ENCODE results near the gene HIVEP2. TPM values are rescaled to one million over a fixed set of nuclear protein-coding genes. Genes with fewer than 3 reads are reported as not detected.

HIVEP2 gene
- total RNA-seq, 1 donor from 2014 or later: 11.8 TPM

- Mint-ChIP-seq H3K9me3 (ENCODE audit: low read depth) (no peaks in the 10 kb centered on the region), H3K4me1 (ENCODE audit: low read depth) (peaks cover 43% of the 10 kb centered on the region), H3K27ac (no peak overlapping the region), H3K36me3 (ENCODE audit: insufficient read depth) (no peaks in the 10 kb centered on the region), H3K27me3 (no peaks in the 10 kb centered on the region), H3K4me3 (ENCODE audit: low read depth) (no peak overlapping the region)
- TF ChIP-seq CTCF (IDR thresholded peaks at IDR 0.05; ENCODE audit: unreplicated experiment): no peak
- DNase-seq (ENCODE audit: low spot score, unreplicated experiment): no peak
Observed at GRCh38 chr6:142867355-142867801, 77.6 kb downstream of the HIVEP2 start.

- Mint-ChIP-seq H3K36me3 (ENCODE audit: insufficient read depth) (no peaks in the 10 kb centered on the region), H3K27me3 (no peaks in the 10 kb centered on the region), H3K9me3 (ENCODE audit: low read depth) (no peaks in the 10 kb centered on the region), H3K4me3 (ENCODE audit: low read depth) (no peak overlapping the region), H3K27ac (no peak overlapping the region), H3K4me1 (ENCODE audit: low read depth) (peaks cover 26% of the 10 kb centered on the region)
- no peak for TF ChIP-seq CTCF (IDR thresholded peaks at IDR 0.05; ENCODE audit: unreplicated experiment)
- DNase-seq (ENCODE audit: low spot score, unreplicated experiment): no peak
Observed at GRCh38 chr6:142863981-142864380, 81.0 kb downstream of the HIVEP2 start.

GRCh38 chr6:142861711-142862110 lies 83.3 kb downstream of the HIVEP2 start:
- Mint-ChIP-seq H3K27me3 (no peaks in the 10 kb centered on the region), H3K4me1 (ENCODE audit: low read depth) (peaks cover 16% of the 10 kb centered on the region), H3K36me3 (ENCODE audit: insufficient read depth) (no peaks in the 10 kb centered on the region), H3K9me3 (ENCODE audit: low read depth) (no peaks in the 10 kb centered on the region), H3K4me3 (ENCODE audit: low read depth) (no peak overlapping the region), H3K27ac (no peak overlapping the region)
- no peak for TF ChIP-seq CTCF (IDR thresholded peaks at IDR 0.05; ENCODE audit: unreplicated experiment)
- no peak for DNase-seq (ENCODE audit: low spot score, unreplicated experiment)

GRCh38 chr6:142860498-142860897 lies 84.5 kb downstream of the HIVEP2 start:
- Mint-ChIP-seq H3K27ac (no peak overlapping the region), H3K4me3 (ENCODE audit: low read depth) (no peak overlapping the region), H3K4me1 (ENCODE audit: low read depth) (peaks cover 22% of the 10 kb centered on the region), H3K27me3 (no peaks in the 10 kb centered on the region), H3K36me3 (ENCODE audit: insufficient read depth) (no peaks in the 10 kb centered on the region), H3K9me3 (ENCODE audit: low read depth) (no peaks in the 10 kb centered on the region)
- no peak for TF ChIP-seq CTCF (IDR thresholded peaks at IDR 0.05; ENCODE audit: unreplicated experiment)
- no peak for DNase-seq (ENCODE audit: low spot score, unreplicated experiment)

GRCh38 chr6:142857796-142858555 lies 87.0 kb downstream of the HIVEP2 start:
- Mint-ChIP-seq H3K27me3 (peaks cover 2% of the 10 kb centered on the region), H3K9me3 (ENCODE audit: low read depth) (no peaks in the 10 kb centered on the region), H3K4me3 (ENCODE audit: low read depth) (no peak overlapping the region), H3K36me3 (ENCODE audit: insufficient read depth) (no peaks in the 10 kb centered on the region), H3K4me1 (ENCODE audit: low read depth) (peaks cover 21% of the 10 kb centered on the region), H3K27ac (no peak overlapping the region)
- no peak for TF ChIP-seq CTCF (IDR thresholded peaks at IDR 0.05; ENCODE audit: unreplicated experiment)
- DNase-seq (ENCODE audit: low spot score, unreplicated experiment): no peak

Data from progenitor cell of endocrine pancreas (in vitro differentiated cells).